H9 (cell line): ENCODE measurements around the gene CHTOP. TPM values are rescaled to one million over a fixed set of nuclear protein-coding genes. Genes with fewer than 3 reads are reported as not detected.
A peak's percentile ranks its signal among the peaks of the same experiment; 100 is the strongest.

Source experiments
- DNase-seq: peaks from one replicate; pipeline ENCODE4 v3.0.0-alpha.2; 2017
- H2AFZ ChIP-seq: one replicate; pipeline ENCODE4 v1.6.1; 2013; ENCODE audit warnings: mild to moderate bottlenecking, low read length, control low read depth, moderate library complexity
- H2AK5ac ChIP-seq: 2 replicates; pipeline ENCODE4 v1.6.1; 2013; ENCODE audit warnings: low read length, control low read depth, mixed read lengths; ENCODE audit not compliant: insufficient read length
- H2BK120ac ChIP-seq: one replicate; pipeline ENCODE4 v1.6.1; 2013; ENCODE audit warnings: low read depth, mild to moderate bottlenecking, low read length, control low read depth, inconsistent platforms; ENCODE audit not compliant: poor library complexity, severe bottlenecking
- H2BK12ac ChIP-seq: 2 replicates; pipeline ENCODE4 v1.6.1; 2013; ENCODE audit warnings: low read length, control low read depth, mixed read lengths, low read depth; ENCODE audit not compliant: insufficient read length
- H2BK15ac ChIP-seq: 2 replicates; pipeline ENCODE4 v1.6.1; 2013; ENCODE audit warnings: low read depth, low read length, control low read depth
- H2BK20ac ChIP-seq: one replicate; pipeline ENCODE4 v1.6.1; 2013; ENCODE audit warnings: low read depth, mild to moderate bottlenecking, low read length, control low read depth, inconsistent platforms; ENCODE audit not compliant: poor library complexity, severe bottlenecking
- H2BK5ac ChIP-seq: 2 replicates; pipeline ENCODE4 v1.6.1; 2013; ENCODE audit warnings: low read length, control low read depth, mixed read lengths; ENCODE audit not compliant: insufficient read length
- H3K14ac ChIP-seq: 2 replicates; pipeline ENCODE4 v1.6.1; 2013; ENCODE audit warnings: low read length, control low read depth; ENCODE audit not compliant: insufficient read depth
- H3K18ac ChIP-seq: 2 replicates; pipeline ENCODE4 v1.6.1; 2013; ENCODE audit warnings: low read depth, mild to moderate bottlenecking, mixed read lengths, low read length, control low read depth; ENCODE audit not compliant: insufficient read length
- H3K23ac ChIP-seq: 2 replicates; pipeline ENCODE4 v1.6.1; 2013; ENCODE audit warnings: low read length, control low read depth, mixed read lengths, low read depth; ENCODE audit not compliant: insufficient read length
- H3K23me2 ChIP-seq: 2 replicates; pipeline ENCODE4 v1.6.1; 2013; ENCODE audit warnings: low read depth, mild to moderate bottlenecking, mixed read lengths, low read length, control low read depth; ENCODE audit not compliant: insufficient read length, poor library complexity, severe bottlenecking
- H3K27ac ChIP-seq: 2 replicates; pipeline ENCODE4 v1.5.1; 2013; ENCODE audit warnings: low read length, control low read depth, mixed read lengths, low read depth; ENCODE audit not compliant: insufficient read length
- H3K27me3 ChIP-seq: 2 replicates; pipeline ENCODE4 v1.6.1; 2013; ENCODE audit warnings: low read length, control low read depth, inconsistent platforms; ENCODE audit not compliant: insufficient read depth
- H3K4ac ChIP-seq: 2 replicates; pipeline ENCODE4 v1.6.1; 2013; ENCODE audit warnings: low read depth, mild to moderate bottlenecking, control low read depth, inconsistent platforms, low read length, moderate library complexity
- H3K4me1 ChIP-seq: 2 replicates; pipeline ENCODE4 v1.6.1; 2013; ENCODE audit warnings: low read length, control low read depth, inconsistent platforms; ENCODE audit not compliant: insufficient read depth
- H3K4me2 ChIP-seq: 2 replicates; pipeline ENCODE4 v1.6.1; 2013; ENCODE audit warnings: low read length, control low read depth, mixed read lengths; ENCODE audit not compliant: insufficient read length, insufficient read depth
- H3K56ac ChIP-seq: 2 replicates; pipeline ENCODE4 v1.6.1; 2013; ENCODE audit warnings: low read depth, mild to moderate bottlenecking, mixed read lengths, low read length, control low read depth; ENCODE audit not compliant: insufficient read length
- H3K79me1 ChIP-seq: 2 replicates; pipeline ENCODE4 v1.6.1; 2013; ENCODE audit warnings: low read depth, mild to moderate bottlenecking, moderate library complexity, low read length, control low read depth, inconsistent platforms; ENCODE audit not compliant: insufficient read depth, poor library complexity, severe bottlenecking
- H3K79me2 ChIP-seq: 2 replicates; pipeline ENCODE4 v1.6.1; 2013; ENCODE audit warnings: low read length, control low read depth, inconsistent platforms; ENCODE audit not compliant: insufficient read depth
- H3K9ac ChIP-seq: 2 replicates; pipeline ENCODE4 v1.6.1; 2013; ENCODE audit warnings: low read length, control low read depth, mixed read lengths; ENCODE audit not compliant: insufficient read length; ENCODE audit errors: extremely low read depth
- H3K9me3 ChIP-seq: one replicate; pipeline ENCODE4 v1.6.1; 2013; ENCODE audit warnings: low read depth, low read length, inconsistent platforms; ENCODE audit not compliant: control insufficient read depth
- H3T11ph ChIP-seq: one replicate; pipeline ENCODE4 v1.6.1; 2013; ENCODE audit warnings: mild to moderate bottlenecking, low read length, control low read depth, inconsistent platforms
- H4K20me1 ChIP-seq: one replicate; pipeline ENCODE4 v1.6.1; 2013; ENCODE audit not compliant: control insufficient read depth, insufficient read length, insufficient read depth
- H4K5ac ChIP-seq: 2 replicates; pipeline ENCODE4 v1.6.1; 2013; ENCODE audit warnings: low read depth, mild to moderate bottlenecking, mixed read lengths, low read length, control low read depth; ENCODE audit not compliant: insufficient read length
- H4K8ac ChIP-seq: replicated peaks from 2 replicates; pipeline ENCODE4 v1.6.1; 2013; ENCODE audit warnings: low read length, control low read depth, mixed read lengths, low read depth; ENCODE audit not compliant: insufficient read length
- H4K91ac ChIP-seq: 2 replicates; pipeline ENCODE4 v1.6.1; 2013; ENCODE audit warnings: low read depth, mild to moderate bottlenecking, moderate library complexity, mixed read lengths, low read length, control low read depth; ENCODE audit not compliant: insufficient read length
- H3K27ac Mint-ChIP-seq, 3 experiments: 2 replicates in 2 of 3; 3 replicates in 1 of 3; pipeline ENCODE4 v1.8.0; 2020 to 2021; ENCODE audit warnings: mixed read lengths in 3 of 3, mild to moderate bottlenecking in 1 of 3, moderate library complexity in 1 of 3
- H3K27me3 Mint-ChIP-seq: 2 replicates; pipeline ENCODE4 v1.8.0; 2021; ENCODE audit warnings: low read depth, mild to moderate bottlenecking, moderate library complexity, mixed read lengths
- H3K36me3 Mint-ChIP-seq, 3 experiments: 2 replicates in 2 of 3; 3 replicates in 1 of 3; pipeline ENCODE4 v1.8.0; 2020 to 2021; ENCODE audit warnings: low read depth in 3 of 3, mixed read lengths in 3 of 3; ENCODE audit not compliant: insufficient read depth in 1 of 3
- H3K4me1 Mint-ChIP-seq, 2 experiments: 2 replicates each; pipeline ENCODE4 v1.8.0; 2020; ENCODE audit warnings: mixed read lengths in 2 of 2
- H3K4me3 Mint-ChIP-seq, 2 experiments: 2 replicates in 1 of 2; 3 replicates in 1 of 2; pipeline ENCODE4 v1.8.0; 2020 to 2021; ENCODE audit warnings: mild to moderate bottlenecking in 2 of 2, mixed read lengths in 2 of 2, moderate library complexity in 1 of 2
- H3K9me3 Mint-ChIP-seq, 2 experiments: 2 replicates in 1 of 2; 3 replicates in 1 of 2; pipeline ENCODE4 v1.8.0; 2020; ENCODE audit warnings: mild to moderate bottlenecking in 2 of 2, mixed read lengths in 2 of 2, moderate library complexity in 1 of 2
- WGBS: extraction: QIAGEN DNeasy Blood & Tissue Kit; methylation state at CpG from one replicate; pipeline ENCODE4 v1.1.7; 2013; ENCODE audit warnings: missing lambda C conversion rate, low lambda C conversion rate, mixed read lengths; ENCODE audit not compliant: insufficient read length; ENCODE audit errors: extremely low coverage; 5-methylcytosine and 5-hydroxymethylcytosine counted together
- total RNA-seq: library from RNA; stranded (reverse); gene quantifications from 2 replicates; pipeline ENCODE4 v1.2.1, GENCODE V29; 2021
- TF ChIP-seq, protein P1 (sequence below): fragments of 200-600 bp; sonication (generic); conservative IDR thresholded peaks from 3 replicates; pipeline ENCODE4 v1.8.0; 2021; ENCODE audit warnings: antibody characterized with exemption, mild to moderate bottlenecking

Gene CHTOP
- total RNA-seq, 1 experiment from 2014 or later = 126 TPM

DNA sequence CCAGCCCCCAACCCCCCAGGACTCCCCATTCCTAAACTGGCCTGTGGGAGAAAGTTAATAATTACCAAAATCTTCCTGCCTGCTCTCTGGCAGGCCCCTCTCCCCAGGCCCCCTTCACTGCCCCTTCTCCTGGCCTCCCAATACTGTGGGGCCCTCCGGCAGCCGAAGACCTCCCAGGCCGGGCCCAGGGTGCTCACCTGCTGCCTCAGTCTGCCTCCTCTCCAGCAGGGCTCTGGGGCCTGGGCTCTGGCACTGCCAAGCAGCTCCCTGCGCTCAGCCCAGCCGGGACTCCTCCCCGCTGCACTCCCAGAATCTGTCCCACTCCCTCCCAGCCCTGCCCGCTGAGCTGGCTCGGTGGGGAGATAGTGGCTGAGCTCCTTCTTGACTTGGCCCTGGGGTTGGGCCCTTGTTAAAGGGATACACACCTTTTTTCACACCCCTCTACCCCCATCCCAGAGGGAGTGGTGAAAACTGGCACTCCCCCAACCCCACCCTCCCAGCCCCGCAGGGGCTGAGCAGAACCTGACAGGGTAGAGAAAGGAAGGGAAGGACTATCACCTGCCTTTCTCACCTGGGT, 21.0 kb upstream of the CHTOP start, which contains the start of gene S100A16:
Gene S100A16 (minus strand): TSS at position 383 of the 577 bp plus-strand sequence. CDS start 4,986 bp downstream, outside the sequence.
- Histone ChIP-seq H2BK5ac (no peak within 1 kb of the TSS), H3K18ac (no peak within 1 kb of the TSS), H2BK20ac (no peak within 1 kb of the TSS), H4K91ac (no peak within 1 kb of the TSS), H3K56ac (no peak within 1 kb of the TSS), H4K5ac (no peak within 1 kb of the TSS), H3K79me1 (no peaks in the 10 kb centered on the region), H3K4ac (no peak within 1 kb of the TSS), H3K14ac (no peak within 1 kb of the TSS; the same call in 1 of the 2 replicates), H4K8ac (no peak within 1 kb of the TSS), H2BK15ac (no peak within 1 kb of the TSS), H2BK120ac (no peak within 1 kb of the TSS), H3K4me1 (peaks cover 9% of the 10 kb centered on the region; the same call in 1 of the 2 replicates), H3K79me2 (no peaks in the 10 kb centered on the region), H3K23ac (no peak within 1 kb of the TSS), H3K23me2 (peaks cover 3% of the 10 kb centered on the region), H3T11ph (no peak within 1 kb of the TSS), H3K4me2 (peak within 1 kb of the TSS; percentile 2), H3K9me3 (no peaks in the 10 kb centered on the region), H3K27ac (no peak within 1 kb of the TSS), H3K27me3 (no peaks in the 10 kb centered on the region), H4K20me1 (no peaks in the 10 kb centered on the region), H2AFZ (no peak within 1 kb of the TSS), H3K9ac (no peak within 1 kb of the TSS), H2BK12ac (no peak within 1 kb of the TSS), H2AK5ac (no peak within 1 kb of the TSS)
- peak; percentile 62 for DNase-seq
- Mint-ChIP-seq H3K27me3 (peaks cover 2% of the 10 kb centered on the region; the same call in 1 of the 2 replicates), H3K4me1 (peaks cover 40 to 68% of the 10 kb centered on the region in 2 experiments), H3K4me3 (peak within 1 kb of the TSS; percentile 15 to 78; a peak in 4 of 5 replicates), H3K36me3 (no peaks in the 10 kb centered on the region), H3K27ac (peak within 1 kb of the TSS in 1 of 3 experiments; percentile 93; a peak in 2 of 7 replicates), H3K9me3 (no peaks in the 10 kb centered on the region)
- TF ChIP-seq, protein P1, sequence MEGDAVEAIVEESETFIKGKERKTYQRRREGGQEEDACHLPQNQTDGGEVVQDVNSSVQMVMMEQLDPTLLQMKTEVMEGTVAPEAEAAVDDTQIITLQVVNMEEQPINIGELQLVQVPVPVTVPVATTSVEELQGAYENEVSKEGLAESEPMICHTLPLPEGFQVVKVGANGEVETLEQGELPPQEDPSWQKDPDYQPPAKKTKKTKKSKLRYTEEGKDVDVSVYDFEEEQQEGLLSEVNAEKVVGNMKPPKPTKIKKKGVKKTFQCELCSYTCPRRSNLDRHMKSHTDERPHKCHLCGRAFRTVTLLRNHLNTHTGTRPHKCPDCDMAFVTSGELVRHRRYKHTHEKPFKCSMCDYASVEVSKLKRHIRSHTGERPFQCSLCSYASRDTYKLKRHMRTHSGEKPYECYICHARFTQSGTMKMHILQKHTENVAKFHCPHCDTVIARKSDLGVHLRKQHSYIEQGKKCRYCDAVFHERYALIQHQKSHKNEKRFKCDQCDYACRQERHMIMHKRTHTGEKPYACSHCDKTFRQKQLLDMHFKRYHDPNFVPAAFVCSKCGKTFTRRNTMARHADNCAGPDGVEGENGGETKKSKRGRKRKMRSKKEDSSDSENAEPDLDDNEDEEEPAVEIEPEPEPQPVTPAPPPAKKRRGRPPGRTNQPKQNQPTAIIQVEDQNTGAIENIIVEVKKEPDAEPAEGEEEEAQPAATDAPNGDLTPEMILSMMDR = no peak
- WGBS = no CpG with 5 or more reads among the region's 9 CpGs
